ENCODE data around the gene PRR12.

PRR12 gene

DNA sequence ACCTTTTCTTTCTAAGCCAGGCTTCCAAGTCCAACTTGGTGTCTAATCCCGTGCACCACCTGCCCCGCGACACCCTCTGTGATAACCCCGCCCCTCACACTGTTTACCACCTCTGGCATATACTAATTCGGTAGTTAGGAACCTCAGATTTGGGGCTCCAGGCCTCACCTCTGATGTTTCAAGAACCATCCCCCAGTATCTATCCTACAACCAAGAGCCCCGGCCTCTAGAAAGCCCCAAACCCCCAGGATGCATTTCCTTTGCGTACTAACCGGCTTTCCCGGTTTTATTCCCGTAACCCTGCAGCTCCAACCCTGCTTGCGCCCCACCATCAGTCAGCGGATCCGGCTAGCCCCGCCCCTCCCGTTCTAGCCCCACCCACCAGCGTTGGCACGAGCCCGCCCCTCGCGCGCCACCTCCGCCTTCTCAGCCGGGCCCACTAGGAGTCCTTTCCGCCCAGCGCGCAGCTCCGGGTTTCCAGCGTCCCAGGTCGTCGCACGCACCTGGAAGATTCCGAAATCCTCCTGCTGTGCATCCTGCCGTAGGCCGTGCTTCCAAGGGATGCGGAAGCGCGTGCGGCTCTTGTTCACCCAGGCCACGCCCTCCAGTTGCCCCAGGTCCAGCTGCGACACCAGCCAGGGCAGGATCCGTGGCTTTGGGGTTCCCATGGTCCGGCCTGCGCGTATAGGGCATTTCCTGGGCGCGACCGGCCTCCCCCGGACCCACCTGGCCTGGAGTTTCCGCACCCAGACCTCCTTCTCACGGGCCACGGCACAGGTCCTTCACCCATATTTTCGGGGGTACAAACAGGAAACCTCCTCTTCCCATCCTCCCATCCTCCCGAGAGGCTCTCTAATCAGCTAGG is 73.4 kb downstream of the PRR12 start:
- in situ Hi-C loops (cut with MboI; ENCODE audit: low sequenced_read_pairs): no loop called here

DNA sequence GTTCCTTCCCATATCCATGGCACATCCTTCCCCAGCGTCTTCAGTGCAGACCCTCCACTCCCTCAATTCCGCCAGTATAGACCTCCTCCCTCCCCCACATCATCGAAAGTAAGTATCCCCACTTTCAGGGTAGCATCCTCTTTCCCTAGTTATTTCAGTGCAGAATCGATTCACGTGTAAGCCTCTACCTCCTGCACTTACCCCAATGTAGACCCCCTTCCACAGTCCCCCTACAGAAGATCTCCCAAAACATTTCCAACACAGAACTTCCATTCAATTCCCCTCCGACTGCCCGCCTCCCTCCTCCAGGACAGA is 74.0 kb downstream of the PRR12 start:
- in situ Hi-C loops (cut with MboI; ENCODE audit: low sequenced_read_pairs): no loop called here

DNA sequence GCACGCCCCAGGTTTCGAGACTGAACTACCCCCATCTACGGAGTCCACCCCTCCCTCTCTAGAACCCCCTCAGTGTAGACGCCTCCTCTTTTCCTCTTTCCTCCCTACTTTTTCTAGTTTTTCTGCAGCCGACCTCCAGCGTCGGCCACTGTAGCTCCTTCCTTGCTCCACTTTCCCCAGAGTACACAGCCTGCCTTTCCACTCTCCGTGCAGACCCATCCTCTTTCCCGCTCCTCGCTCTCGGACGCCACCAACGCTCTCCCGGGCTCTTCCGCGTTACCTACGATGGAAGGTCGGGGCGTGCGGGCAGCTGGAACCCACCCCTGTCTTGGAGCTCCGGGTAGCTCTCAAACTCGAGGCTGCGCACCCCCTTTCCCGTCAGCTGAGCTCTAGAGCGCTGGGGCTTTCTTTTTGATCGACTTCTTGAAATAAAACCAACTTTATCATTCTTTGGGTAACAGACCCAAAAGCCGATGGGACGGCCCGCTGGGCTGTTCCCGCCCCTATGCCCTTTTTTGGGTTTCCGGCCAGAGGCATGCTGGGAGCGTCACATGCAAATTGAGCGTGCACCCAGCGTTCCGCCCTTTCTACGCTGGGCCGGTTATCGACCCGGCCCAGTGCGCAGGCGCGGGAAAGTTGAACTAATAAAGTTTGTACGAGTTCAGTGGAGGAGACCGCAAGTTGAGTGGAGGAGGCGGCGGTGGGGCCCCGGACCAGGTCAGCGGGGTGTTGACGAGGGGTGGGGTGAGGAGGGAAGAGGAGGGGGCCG is 74.6 kb downstream of the PRR12 start, which contains the start of the genes BCL2L12 and IRF3:
Gene BCL2L12, plus strand, starts transcription at position 583 of the 769 bp plus-strand sequence. CDS start 760 bp downstream, outside the sequence.
Gene IRF3, minus strand, starts transcription at position 507 of the 769 bp plus-strand sequence. CDS start 1,019 bp downstream, outside the sequence.
- in situ Hi-C loops (cut with MboI; ENCODE audit: low sequenced_read_pairs): no loop called here

DNA sequence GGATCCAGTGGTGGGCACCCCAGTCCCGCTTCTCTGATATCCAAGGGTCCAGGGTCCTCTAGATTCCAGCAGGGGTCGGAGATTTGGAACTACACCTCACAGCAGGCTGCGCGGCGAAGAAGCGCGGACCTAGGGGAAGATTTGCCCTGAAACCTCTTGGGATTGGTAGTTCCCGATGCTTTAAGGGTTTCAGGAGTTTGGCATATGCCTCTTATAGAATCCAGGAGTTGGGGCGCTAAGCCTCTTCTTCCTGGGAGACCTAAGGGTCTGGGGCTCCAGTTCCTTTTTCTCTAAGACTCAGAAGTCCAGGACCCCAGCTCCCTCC is 75.1 kb downstream of the PRR12 start:
- in situ Hi-C loops (cut with MboI; ENCODE audit: low sequenced_read_pairs): no loop called here

DNA sequence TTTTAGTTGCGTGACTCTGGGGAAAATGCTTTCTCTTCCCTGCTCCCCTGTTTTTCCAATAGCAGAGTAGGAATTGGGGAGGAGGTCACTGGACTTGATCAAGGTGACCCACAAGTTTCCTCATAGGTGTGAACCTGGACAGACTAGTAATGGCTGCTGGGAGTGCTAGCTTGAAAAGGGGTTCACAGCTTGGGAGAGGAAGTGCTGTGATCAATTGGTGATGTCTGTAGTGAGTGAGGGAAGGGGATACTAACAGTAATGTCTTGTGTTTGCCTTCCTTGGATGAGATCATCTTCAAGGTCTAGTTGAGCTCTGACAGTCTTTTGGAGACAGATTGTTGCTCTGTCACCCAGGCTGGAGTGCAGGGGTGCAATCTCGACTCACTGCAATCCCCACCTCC is 76.5 kb downstream of the PRR12 start:
- in situ Hi-C loops (cut with MboI; ENCODE audit: low sequenced_read_pairs): no loop called here

DNA sequence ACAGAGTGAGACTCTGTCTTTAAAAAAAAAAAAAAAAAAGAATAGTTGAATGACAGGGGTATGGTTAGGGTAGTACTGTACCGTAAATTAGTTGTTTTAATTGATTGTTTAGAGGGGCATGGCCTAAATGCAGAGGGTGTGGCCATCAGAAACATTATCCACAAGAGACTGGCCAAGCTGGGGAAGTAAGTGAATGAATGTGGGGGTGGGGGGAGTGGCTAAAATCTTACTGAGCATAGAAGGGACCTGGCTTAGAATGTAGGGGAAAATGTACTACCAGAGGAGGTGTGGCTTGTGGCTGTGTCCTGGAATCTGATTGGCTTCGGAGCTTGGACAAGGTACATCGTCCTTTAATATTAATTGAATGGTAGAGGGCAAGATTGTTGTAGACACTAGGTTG is 78.5 kb downstream of the PRR12 start:
- in situ Hi-C loops (cut with MboI; ENCODE audit: low sequenced_read_pairs): no loop called here

DNA sequence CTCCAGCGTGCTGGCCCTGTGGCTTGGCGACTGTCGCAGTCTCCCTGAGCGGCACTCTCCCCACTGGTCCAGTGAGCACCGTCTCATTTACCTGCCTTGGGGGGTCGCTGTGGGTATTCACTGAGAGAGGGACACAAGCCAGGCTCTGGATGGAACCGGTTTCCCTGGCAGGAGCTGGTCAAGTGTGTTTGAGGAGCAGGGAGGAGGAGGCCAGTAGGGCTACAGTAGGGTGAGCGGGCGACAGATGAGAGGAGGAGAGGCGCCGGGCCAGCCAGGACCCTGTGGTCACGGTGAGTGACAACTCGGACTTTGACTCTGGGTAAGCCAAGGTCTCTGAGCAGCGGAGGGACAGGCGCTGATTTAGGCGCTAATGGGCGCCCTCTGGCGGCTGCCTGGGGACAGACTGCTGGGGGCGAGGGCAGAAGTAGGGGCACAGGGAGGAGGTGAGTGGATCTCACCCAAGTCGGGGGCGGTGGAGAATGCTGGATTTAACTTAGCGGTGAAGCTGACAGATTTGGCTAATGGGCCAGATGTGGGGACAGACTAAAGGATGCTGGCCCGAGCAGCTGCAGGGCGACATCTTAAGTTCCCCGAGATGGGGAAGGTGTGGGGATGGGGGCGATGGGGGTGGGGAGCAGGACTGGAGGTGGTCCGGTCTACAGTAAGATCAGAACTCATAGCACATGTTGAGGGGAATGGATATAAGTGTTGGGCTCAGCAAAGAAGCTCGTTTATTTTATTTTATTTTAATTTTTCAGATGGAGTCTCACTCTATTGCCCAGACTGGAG is 81.3 kb downstream of the PRR12 start:
- in situ Hi-C loops (cut with MboI; ENCODE audit: low sequenced_read_pairs): no loop called here

Measured in HL-60/S4 (cell line).